Measurements from ENCODE around the gene EHD1. TPM values are rescaled to one million over a fixed set of nuclear protein-coding genes. Genes with fewer than 3 reads are reported as not detected.

Gene EHD1
- total and polyA plus RNA-seq, 2 donors (not counting 1 experiment from before 2014, with no cell fraction given) = 71.3 to 240 TPM

- no peak for TF ChIP-seq EZH2 (IDR thresholded peaks at IDR 0.05; ENCODE audit: low read length, missing control alignments)
- TF ChIP-seq, protein P1, sequence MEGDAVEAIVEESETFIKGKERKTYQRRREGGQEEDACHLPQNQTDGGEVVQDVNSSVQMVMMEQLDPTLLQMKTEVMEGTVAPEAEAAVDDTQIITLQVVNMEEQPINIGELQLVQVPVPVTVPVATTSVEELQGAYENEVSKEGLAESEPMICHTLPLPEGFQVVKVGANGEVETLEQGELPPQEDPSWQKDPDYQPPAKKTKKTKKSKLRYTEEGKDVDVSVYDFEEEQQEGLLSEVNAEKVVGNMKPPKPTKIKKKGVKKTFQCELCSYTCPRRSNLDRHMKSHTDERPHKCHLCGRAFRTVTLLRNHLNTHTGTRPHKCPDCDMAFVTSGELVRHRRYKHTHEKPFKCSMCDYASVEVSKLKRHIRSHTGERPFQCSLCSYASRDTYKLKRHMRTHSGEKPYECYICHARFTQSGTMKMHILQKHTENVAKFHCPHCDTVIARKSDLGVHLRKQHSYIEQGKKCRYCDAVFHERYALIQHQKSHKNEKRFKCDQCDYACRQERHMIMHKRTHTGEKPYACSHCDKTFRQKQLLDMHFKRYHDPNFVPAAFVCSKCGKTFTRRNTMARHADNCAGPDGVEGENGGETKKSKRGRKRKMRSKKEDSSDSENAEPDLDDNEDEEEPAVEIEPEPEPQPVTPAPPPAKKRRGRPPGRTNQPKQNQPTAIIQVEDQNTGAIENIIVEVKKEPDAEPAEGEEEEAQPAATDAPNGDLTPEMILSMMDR (conservative IDR thresholded peaks at IDR 0.05 in 1 of 2, IDR thresholded peaks at IDR 0.05 in 1 of 2; ENCODE audit: low read depth in 1 of 2, low read length in 2 of 2) = no peak
- Histone ChIP-seq H4K20me1 (ENCODE audit: control insufficient read depth, extremely low read depth, insufficient read depth, low read length) (no peaks in the 10 kb centered on the region), H3K4me3 (replicated peaks in 1 of 4; ENCODE audit: control extremely low read depth in 1 of 4, insufficient read depth in 1 of 4, low read depth in 3 of 4, low read length in 4 of 4) (peak overlapping the region in 1 of 4 experiments; percentile 86), H3K4me1 (ENCODE audit: control insufficient read depth, extremely low read depth, insufficient read depth, low read length) (peaks cover 10% of the 10 kb centered on the region), H3K36me3 (ENCODE audit: control insufficient read depth, insufficient read depth, low read length) (peaks cover 6% of the 10 kb centered on the region), H3K9me3 (ENCODE audit: control insufficient read depth, insufficient read depth, low read depth, low read length) (no peaks in the 10 kb centered on the region), H3K27ac (ENCODE audit: insufficient read depth, low read length) (peak overlapping the region; percentile 63), H3K27me3 (ENCODE audit: control insufficient read depth, insufficient read depth, low read length) (no peaks in the 10 kb centered on the region), H3K4me2 (ENCODE audit: extremely low read depth, insufficient read depth, low read length) (no peak overlapping the region), H3K9ac (ENCODE audit: insufficient read depth, low read length) (no peak overlapping the region), H3K79me2 (ENCODE audit: control insufficient read depth, insufficient read depth, low read length) (no peaks in the 10 kb centered on the region), H2AFZ (ENCODE audit: low read length) (no peak overlapping the region)
- DNase-seq (ENCODE audit: low read depth in 2 of 2) = no peak
Observed at GRCh38 chr11:64804346-64805210, 73.8 kb downstream of the EHD1 start.

- DNase-seq (ENCODE audit: low read depth in 2 of 2) = no peak
- Histone ChIP-seq H3K36me3 (ENCODE audit: control insufficient read depth, insufficient read depth, low read length) (peaks cover 6% of the 10 kb centered on the region), H3K4me2 (ENCODE audit: extremely low read depth, insufficient read depth, low read length) (peak overlapping the region; percentile 96), H3K27me3 (ENCODE audit: control insufficient read depth, insufficient read depth, low read length) (no peaks in the 10 kb centered on the region), H3K4me3 (replicated peaks in 1 of 4; ENCODE audit: control extremely low read depth in 1 of 4, insufficient read depth in 1 of 4, low read depth in 3 of 4, low read length in 4 of 4) (peak overlapping the region; percentile 51 to 86 (median 77)), H2AFZ (ENCODE audit: low read length) (peak overlapping the region; percentile 2), H3K27ac (ENCODE audit: insufficient read depth, low read length) (peak overlapping the region; percentile 63), H3K4me1 (ENCODE audit: control insufficient read depth, extremely low read depth, insufficient read depth, low read length) (peaks cover 6% of the 10 kb centered on the region), H3K9me3 (ENCODE audit: control insufficient read depth, insufficient read depth, low read depth, low read length) (no peaks in the 10 kb centered on the region), H3K79me2 (ENCODE audit: control insufficient read depth, insufficient read depth, low read length) (no peaks in the 10 kb centered on the region), H3K9ac (ENCODE audit: insufficient read depth, low read length) (peak overlapping the region; percentile 21), H4K20me1 (ENCODE audit: control insufficient read depth, extremely low read depth, insufficient read depth, low read length) (no peaks in the 10 kb centered on the region)
- TF ChIP-seq EZH2 (IDR thresholded peaks at IDR 0.05; ENCODE audit: low read length, missing control alignments) = no peak
- TF ChIP-seq, protein P1 (conservative IDR thresholded peaks at IDR 0.05 in 1 of 2, IDR thresholded peaks at IDR 0.05 in 1 of 2; ENCODE audit: low read depth in 1 of 2, low read length in 2 of 2) = no peak
Observed at GRCh38 chr11:64803846-64804345, 74.5 kb downstream of the EHD1 start.

GRCh38 chr11:64803158-64803845, 75.1 kb downstream of the EHD1 start, which contains the start of gene MAP4K2:
Gene MAP4K2 (minus strand): TSS chr11:64803214. CDS start chr11:64803149, 65 bp downstream.
- TF ChIP-seq, protein P1 (conservative IDR thresholded peaks at IDR 0.05 in 1 of 2, IDR thresholded peaks at IDR 0.05 in 1 of 2; ENCODE audit: low read depth in 1 of 2, low read length in 2 of 2) = peak in 1 of 2 donors; percentile 7
- TF ChIP-seq EZH2 (IDR thresholded peaks at IDR 0.05; ENCODE audit: low read length, missing control alignments) = no peak
- peak within 1 kb of the TSS; percentile 51 to 86 (median 77) for H3K4me3 ChIP-seq (replicated peaks in 1 of 4; ENCODE audit: control extremely low read depth in 1 of 4, insufficient read depth in 1 of 4, low read depth in 3 of 4, low read length in 4 of 4)
- H3K4me2 ChIP-seq (ENCODE audit: extremely low read depth, insufficient read depth, low read length) = peak within 1 kb of the TSS; percentile 96
- peaks cover 6% of the 10 kb centered on the region for H3K36me3 ChIP-seq (ENCODE audit: control insufficient read depth, insufficient read depth, low read length)
- peak within 1 kb of the TSS; percentile 21 for H3K9ac ChIP-seq (ENCODE audit: insufficient read depth, low read length)
- H3K27me3 ChIP-seq (ENCODE audit: control insufficient read depth, insufficient read depth, low read length) = no peaks in the 10 kb centered on the region
- H3K4me1 ChIP-seq (ENCODE audit: control insufficient read depth, extremely low read depth, insufficient read depth, low read length) = peaks cover 6% of the 10 kb centered on the region
- peak; percentile 70 to 82 for DNase-seq (ENCODE audit: low read depth in 2 of 2)
- H3K27ac ChIP-seq (ENCODE audit: insufficient read depth, low read length) = peak within 1 kb of the TSS; percentile 63
- no peaks in the 10 kb centered on the region for H3K9me3 ChIP-seq (ENCODE audit: control insufficient read depth, insufficient read depth, low read depth, low read length)
- peak within 1 kb of the TSS; percentile 34 for H2AFZ ChIP-seq (ENCODE audit: low read length)
- H4K20me1 ChIP-seq (ENCODE audit: control insufficient read depth, extremely low read depth, insufficient read depth, low read length) = no peaks in the 10 kb centered on the region
- H3K79me2 ChIP-seq (ENCODE audit: control insufficient read depth, insufficient read depth, low read length) = no peaks in the 10 kb centered on the region

Data from fibroblast of lung (primary cell).